ENCODE measurements around the gene STEAP2.

Gene STEAP2

DNA sequence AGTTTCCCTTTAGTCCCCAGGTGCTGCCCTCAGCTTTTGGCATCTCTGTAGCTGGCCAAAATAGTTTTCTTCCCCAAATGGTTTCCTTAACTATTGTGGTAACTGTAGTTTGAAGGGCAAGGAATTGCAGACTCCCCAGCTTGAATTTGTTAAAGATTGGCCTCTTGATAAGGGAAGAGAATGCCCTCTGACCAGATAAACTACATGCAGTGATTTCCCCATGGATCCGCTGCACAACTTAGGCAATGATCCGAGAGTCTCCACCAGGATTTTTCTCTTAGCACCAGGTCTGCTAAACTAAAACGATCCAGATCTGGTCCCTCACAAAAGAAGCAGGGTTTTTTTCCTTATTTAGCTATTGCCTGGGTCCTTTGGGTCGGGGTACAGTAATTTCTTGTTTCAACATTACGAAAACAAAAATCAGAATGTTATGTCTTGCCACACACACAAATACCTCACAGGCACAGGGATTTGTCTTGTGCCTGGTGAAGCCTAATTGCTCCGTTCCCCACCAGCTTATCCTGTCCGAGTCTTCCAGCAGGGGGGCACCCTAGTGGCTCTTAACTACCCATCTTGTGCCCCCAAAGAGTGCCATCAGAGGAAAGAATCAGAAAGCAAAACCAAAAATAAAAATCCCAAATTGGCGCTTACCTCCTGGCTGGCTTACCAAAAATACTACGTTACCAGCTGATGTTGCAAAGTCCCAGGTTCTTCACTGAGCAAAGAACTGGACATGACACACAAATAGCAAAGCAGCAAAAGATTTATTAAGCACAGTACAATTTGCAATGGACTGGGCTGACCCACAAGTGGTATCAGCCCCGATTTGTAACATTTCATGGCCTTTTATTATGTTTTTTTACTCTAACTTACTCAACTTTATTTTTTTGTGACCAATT, 16.4 kb upstream of the STEAP2 start:
- DNase-seq: no peak

DNA sequence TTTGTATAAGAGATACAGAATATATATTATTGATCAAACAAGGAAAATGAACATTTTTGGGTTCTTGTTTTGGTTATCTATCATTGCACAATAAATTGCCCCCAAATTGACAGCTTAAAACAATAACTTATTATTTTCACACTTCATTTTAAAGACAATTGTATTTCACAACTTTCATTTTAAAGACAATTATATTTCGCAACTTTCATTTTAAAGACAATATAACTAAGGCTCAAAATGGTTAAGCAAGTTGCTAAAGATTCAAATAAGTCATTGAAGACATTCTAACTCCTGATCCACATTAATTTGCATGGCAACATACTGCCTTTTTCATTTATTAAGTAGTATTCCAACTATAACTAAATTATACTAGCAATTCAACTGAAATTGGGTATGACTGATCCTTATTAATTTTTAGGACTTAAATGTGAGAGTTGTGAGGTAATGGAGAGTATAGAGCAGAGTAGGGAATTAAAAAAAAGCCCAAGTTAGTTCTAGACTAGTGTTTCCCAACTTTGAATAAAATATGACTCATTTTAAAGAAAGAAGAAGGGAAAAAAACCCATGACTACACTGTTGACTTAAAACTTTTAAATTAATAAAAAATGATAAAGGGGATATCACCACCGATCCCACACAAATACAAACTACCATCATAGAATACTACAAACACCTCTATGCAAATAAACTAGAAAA, 9.9 kb upstream of the STEAP2 start:
- no peak for DNase-seq

DNA sequence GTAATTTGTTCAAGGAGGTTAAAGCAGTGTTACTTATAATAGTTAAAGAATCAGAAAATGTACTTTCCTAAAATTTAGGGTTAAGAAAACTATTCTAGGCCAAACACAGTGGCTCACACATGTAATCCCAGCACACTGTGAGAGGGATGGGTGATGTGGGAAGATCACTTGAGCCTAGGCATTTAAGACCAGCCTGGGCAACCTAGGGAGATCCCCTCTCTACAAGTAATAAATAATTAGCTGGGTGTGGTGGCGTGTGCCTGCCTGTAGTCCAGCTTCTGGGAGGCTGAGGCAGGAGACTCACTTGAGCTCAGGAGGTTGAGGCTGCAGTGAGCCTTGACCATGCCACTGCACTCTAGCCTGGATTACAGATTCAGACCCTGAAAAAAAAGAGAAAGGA, 3.6 kb upstream of the STEAP2 start:
- no peak for DNase-seq

DNA sequence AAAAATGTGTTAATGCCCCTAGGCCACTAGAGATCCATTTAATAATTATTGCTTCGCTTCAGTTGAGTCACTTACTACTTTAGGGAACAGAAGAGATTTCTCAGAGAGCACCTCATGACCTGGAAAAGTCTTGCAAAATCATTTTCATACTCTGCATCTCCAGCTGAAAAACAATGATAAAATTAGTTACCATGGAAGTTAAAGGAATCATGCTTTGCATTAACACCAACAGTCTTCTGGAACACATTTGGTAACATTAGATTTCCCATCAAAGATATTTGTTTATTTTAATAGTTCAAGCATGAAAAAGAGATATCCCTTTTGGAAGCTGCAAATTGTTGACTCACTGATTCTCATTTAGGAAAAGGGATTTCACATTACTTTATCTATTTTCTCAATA, 1.8 kb upstream of the STEAP2 start:
- DNase-seq: no peak

DNA sequence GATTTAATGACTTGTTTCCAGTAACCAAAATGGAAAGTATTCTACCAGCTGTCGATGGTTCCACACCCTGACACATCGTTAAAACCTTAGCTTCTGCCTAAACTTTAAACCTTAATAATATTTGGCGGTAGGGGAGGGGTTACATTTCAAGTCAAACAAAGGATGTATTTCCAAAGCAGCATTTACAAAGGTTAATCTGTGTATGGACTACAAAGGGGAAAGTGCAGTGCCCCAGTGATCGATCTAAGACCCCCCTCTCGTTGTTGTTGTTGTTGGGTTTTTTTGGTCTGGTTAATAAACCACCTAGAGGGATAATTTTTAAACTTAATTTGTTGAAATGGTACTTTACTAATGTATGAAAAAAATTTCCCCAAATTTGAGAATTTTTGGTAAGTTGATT, 1.1 kb upstream of the STEAP2 start:
- no peak for DNase-seq

DNA sequence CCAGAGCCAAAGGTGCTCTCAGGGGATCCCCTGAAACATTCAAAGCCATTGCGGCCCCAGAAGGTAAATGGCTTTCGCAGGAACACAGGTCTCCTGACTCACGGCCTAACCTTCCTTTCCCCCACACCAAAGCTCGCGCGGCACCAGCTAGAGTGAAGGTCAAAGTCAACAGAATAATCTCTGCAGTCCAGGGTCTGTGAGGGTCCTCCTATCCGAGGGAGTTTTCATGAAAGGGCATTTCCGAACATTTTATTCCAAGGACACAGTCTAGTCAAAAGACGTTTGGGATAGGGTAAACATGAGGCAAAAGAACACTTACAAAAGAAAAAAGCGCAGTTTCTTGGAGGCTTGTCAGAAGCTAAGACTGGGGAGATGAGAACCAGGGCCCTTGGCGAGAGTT, 559 bp upstream of the STEAP2 start:
- no peak for DNase-seq

DNA sequence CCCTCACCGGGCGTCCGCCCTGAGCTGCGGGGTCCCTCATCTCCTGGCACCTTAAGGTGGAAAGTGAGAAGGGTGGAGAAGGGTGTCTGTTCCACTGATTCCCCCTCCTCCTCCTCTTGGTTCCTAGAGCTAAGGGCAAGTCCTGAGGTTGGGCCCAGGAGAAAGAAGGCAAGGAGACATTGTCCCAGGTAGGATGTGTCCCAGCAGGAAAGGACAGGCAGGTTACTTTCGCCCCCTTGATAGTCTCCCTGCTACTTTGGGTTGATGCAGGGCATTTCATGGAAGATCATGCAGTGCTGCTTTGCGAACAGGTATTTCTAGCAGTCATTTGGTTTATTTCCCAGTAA, 582 bp downstream of the STEAP2 start:
- no peak for DNase-seq

DNA sequence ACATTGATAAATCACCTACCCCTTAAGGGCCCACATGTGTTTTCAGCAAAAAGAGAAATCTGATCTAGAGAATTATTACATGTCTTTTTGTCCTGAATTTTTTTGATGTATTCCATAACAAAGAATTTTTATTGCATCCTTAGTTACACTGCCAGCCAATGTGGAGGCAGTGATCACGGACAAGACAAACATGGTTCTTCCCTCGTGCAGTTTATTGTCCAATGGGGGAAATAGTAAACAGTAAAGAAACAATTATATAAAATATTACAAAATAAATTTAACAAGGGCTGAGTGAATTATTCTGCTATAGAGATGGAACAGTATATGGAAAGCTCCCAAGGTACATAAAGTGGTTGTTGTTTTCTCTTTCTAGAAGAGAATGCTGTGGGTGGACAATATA, 2.0 kb downstream of the STEAP2 start:
- DNase-seq: no peak

DNA sequence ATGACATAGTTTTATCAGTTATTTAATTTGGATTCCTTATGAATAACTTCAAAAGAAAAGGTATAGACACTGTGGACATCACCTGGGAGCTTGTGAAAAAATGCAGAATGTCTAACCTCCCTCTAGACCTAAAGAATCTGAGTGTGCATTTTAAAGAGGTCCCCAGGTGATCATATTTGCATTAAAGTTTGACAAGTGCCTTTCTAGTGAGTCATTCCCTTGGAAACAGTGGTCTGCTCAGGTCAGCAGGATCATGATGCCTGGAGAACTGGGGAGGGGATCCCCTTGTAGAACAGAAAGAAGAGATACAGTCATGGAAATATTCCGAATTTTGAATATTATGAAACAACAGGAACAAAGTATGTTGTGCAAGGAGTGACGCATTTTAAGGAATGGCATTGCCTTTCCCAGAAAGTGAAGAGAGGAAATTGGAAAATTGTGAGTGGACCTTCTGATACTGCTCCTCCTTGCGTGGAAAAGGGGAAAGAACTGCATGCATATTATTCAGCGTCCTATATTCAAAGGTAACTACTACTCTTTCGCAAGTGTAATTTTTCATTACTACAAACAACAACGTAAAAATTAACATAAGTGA, 4.6 kb downstream of the STEAP2 start:
- no peak for DNase-seq

DNA sequence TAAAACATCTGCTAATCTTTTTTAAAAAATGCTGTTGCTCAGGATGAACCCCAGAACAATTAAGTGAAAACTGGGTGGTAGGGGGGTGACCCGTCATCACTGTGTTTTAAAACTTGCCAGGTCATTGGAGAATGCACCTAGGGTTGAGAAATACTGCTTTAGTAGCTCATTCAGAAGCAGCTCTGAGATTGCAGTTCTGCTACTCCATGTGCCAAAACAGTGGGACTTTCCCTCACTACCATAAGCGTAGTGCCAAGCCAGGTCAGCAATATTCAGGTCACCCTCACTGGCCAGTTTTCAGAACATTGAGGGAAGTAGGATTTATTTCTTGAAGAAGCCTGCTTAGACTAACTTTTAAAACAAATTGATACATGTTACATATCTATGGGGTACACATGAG, 5.2 kb downstream of the STEAP2 start:
- no peak for DNase-seq

DNA sequence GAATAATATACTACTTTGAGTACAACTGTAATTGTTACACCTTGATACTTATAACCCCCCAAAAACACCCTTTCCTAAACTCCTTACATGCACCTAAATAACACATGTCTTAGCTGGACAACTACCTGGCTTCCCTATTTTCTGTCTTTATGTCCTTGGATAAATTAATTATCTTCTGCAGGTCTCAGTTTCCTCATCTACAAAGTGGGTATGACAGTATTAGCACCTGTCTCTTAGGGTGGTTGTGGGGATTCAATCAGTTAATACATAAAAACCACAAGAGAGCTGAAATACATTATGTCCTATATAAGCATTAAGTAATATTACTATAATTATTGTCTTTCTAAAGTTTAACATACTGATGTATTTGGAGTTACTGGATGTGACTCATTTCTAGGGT, 10.8 kb downstream of the STEAP2 start:
- DNase-seq: no peak

DNA sequence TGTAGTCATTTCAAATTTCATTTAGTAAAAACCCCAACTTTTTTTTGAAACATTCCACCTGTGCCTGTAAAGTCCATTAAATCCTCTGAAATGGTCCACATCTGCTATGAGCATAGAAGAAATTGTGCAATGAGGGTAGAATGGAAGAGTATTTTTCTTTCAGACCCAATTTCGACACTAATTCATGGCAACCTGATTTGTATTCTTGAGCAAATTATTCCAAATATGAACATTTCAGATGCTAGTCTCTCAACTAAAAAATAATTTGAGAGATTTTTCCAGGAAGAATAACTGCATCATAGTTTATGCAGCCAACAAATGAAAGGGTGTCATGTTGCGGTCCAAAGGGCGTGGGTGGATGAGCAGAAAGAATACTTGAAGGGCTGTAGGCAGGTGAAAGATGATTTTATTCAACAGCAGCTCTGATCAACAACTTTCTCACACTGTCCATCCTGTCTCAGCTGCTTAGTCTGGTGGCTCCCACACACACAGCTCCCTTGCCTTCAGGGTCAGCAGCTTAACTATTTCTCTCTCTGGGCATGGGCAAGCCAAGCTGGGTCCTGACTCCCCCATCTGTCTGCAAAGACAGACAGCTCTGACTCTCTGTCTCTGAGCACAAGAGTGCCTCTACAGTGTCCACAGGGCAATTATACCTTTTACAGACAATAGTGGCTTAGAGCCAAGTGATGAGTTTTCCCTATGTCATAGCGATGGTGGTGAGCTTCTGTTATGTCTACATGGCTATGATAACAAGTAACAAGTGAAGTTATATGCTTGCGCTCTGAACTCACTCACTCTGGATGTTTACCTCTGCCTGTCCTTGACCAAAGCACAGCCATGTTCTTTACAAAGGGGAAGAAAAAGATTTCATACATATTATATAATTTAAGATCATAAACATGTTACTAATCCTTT, 11.5 kb downstream of the STEAP2 start:
- DNase-seq: no peak

DNA sequence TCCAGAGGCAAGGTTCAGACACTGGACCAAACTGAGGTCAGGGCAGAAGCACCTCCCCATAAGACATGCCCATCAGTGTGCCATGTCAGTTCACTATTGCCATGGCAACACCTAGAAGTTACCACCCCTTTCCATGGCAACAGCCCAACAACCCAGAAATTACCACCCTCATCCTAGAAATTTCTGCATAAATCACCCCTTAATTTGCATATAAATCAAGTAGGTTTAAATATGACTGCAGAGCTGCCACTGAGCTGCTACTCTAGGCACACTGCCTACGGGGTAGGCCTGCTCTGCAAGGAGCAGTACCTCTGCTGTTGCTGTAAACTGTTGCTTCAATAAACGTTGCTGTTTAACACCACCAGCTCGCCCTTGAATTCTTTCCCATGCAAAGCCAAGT, 12.7 kb downstream of the STEAP2 start:
- no peak for DNase-seq

DNA sequence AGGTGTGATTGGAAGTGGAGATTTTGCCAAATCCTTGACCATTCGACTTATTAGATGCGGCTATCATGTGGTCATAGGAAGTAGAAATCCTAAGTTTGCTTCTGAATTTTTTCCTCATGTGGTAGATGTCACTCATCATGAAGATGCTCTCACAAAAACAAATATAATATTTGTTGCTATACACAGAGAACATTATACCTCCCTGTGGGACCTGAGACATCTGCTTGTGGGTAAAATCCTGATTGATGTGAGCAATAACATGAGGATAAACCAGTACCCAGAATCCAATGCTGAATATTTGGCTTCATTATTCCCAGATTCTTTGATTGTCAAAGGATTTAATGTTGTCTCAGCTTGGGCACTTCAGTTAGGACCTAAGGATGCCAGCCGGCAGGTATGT, 13.6 kb downstream of the STEAP2 start:
- no peak for DNase-seq

DNA sequence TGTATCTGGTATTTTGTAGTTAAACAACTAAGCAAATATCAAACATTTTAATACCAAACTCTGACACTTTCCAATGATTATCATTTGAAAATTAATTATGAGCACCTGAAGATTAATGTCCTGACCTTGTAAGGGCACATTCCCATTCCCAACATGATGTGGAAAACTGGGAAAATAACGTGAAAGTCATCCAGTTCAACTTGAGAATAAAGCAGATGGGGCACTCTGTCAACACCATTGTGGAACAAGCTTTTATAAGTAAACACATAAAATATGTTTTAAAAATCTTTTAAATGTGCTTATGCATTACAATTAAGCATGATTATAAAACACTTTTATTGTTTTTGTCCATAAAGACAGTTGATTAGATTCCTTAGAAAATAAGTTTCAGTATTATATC, 14.1 kb downstream of the STEAP2 start:
- DNase-seq: no peak

DNA sequence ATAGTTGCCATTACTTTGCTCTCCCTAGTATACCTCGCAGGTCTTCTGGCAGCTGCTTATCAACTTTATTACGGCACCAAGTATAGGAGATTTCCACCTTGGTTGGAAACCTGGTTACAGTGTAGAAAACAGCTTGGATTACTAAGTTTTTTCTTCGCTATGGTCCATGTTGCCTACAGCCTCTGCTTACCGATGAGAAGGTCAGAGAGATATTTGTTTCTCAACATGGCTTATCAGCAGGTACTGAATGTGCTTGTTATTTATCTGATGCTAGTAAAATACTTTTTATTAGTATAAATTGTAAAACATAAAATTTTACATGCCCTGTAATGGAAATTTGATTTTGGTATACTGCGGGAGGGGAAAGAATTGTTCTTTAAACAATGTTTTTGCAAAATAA, 15.7 kb downstream of the STEAP2 start:
- no peak for DNase-seq

DNA sequence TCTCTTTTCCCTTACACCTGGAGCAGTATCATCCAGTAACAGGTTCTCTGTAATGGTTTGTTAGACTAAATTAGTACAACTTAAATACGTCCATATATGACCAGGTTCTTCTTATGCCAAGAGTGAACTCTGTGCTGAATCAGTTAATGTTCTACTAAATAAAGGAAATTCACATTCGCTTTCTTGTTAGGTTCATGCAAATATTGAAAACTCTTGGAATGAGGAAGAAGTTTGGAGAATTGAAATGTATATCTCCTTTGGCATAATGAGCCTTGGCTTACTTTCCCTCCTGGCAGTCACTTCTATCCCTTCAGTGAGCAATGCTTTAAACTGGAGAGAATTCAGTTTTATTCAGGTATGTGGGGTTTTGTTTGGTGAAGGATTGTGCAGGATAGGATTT, 18.1 kb downstream of the STEAP2 start:
- DNase-seq: no peak

DNA sequence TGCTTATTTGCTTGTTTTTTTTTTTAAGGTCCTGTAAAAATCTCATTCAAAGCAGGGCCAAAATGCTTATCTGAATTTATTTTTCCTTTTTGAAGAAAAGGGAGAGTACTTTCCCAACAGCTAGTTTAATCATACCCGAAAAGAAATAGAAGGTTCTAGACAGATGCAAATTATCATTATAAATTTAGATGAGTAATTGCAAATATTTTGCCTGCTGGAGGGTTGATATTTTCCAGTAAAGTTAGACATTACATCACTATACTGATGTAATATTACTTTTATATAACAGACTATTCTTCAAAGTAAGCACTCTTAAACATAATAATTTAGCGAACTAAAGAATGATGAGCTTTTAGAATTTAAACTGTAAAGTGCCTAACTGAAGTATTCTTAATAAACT, 19.3 kb downstream of the STEAP2 start:
- DNase-seq: no peak

DNA sequence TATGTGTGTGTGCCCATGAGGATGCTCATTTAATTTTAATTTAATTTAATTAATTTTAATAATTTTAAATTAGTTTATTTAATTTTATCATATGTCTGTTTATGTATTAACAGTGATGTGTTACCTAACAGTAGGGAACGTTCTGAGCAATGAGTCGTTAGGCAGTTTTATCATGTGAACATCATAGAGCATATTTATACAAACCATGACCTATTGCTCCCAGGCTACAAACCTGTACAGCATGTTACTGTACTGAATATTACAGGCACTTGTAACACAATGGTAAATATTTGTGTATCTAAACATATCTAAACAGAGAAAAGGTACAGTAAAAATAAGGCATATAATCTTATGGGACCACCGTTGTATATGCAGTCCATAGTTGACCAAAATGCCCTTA, 19.8 kb downstream of the STEAP2 start:
- no peak for DNase-seq

DNA sequence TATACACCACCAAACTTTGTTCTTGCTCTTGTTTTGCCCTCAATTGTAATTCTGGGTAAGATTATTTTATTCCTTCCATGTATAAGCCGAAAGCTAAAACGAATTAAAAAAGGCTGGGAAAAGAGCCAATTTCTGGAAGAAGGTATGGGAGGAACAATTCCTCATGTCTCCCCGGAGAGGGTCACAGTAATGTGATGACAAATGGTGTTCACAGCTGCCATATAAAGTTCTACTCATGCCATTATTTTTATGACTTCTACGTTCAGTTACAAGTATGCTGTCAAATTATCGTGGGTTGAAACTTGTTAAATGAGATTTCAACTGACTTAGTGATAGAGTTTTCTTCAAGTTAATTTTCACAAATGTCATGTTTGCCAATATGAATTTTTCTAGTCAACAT, 20.9 kb downstream of the STEAP2 start:
- DNase-seq: no peak

DNA sequence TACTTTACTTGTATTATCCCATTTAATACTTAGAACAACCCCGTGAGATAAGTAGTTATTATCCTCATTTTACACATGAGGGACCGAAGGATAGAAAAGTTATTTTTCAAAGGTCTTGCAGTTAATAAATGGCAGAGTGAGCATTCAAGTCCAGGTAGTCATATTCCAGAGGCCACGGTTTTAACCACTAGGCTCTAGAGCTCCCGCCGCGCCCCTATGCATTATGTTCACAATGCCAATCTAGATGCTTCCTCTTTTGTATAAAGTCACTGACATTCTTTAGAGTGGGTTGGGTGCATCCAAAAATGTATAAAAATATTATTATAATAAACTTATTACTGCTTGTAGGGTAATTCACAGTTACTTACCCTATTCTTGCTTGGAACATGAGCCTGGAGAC, 22.0 kb downstream of the STEAP2 start:
- DNase-seq: no peak

DNA sequence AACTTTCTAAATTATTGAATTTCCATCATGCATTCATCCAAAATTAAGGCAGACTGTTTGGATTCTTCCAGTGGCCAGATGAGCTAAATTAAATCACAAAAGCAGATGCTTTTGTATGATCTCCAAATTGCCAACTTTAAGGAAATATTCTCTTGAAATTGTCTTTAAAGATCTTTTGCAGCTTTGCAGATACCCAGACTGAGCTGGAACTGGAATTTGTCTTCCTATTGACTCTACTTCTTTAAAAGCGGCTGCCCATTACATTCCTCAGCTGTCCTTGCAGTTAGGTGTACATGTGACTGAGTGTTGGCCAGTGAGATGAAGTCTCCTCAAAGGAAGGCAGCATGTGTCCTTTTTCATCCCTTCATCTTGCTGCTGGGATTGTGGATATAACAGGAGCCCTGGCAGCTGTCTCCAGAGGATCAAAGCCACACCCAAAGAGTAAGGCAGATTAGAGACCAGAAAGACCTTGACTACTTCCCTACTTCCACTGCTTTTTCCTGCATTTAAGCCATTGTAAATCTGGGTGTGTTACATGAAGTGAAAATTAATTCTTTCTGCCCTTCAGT, 25.3 kb downstream of the STEAP2 start:
- DNase-seq: no peak

DNA sequence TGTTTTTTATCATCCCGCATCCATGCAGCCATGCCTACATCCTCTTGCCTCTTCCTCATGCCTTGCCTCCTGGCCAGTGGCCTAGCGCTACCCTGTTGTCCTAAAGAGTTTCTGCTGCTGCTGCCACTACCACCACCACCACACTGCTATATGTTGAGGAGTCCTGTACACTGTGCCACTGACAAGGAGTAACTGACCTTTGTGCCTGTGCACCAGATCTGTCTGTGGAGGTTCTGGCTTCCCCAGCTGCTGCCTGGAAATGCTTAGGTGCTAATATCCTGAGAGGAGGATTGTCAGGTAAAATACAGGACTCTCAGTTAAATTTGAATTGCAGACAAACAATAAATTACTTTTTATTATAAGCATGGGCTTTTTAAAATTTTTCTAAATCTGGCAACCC, 26.5 kb downstream of the STEAP2 start:
- no peak for DNase-seq
